GM21447 (cell line): Measurements from ENCODE around the gene HOXA11.

Experiments
- ATAC-seq: cut with Tn5 transposase; IDR thresholded peaks from one replicate; pipeline ENCODE4 v1.9.1; 2021; ENCODE audit not compliant: unreplicated experiment

HOXA11 gene

DNA sequence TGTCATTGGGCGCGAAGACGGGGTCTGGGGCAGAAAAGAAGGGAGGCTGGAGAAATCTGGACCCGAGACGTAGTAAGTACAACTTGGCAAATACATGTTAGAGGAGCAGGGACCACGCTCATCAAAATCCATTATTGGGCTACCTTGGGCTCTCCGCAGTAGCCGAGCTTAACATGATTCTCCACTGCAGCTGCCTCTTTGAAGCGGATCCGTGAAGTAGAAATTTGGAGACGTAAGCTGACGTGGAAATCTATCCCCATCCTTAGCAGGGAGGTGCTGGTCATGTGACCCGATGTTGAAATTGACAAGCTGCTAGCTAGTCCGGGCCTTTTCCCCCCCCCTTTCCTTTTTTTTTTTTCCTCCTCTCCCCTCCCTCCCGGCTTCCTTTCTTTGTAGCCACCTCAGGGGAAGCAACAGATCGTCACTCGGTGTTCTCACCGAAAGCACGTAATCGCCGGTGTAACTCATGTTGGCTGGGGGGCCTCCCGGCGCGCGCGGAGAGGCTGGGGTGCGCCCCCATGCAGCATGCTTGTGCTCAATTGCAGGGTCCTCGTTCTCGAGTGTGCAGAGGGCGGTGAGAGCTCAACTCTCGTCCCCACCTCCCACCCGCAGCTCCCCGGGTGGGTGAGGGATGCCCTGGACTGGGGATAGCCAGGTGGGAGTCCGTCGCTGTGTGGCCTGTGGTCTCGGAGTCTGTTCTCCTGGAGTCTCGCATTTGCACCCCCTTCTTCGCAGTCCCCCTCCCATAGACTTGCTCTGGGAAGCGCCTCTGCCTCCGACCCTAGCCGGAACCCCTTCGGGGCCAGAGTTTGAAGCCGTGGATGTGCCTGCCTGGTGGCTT lies at the start of gene HOXA11:
Gene HOXA11, minus strand, starts transcription at position 220 of the 841 bp plus-strand sequence. Its CDS starts 88 bp downstream, at position 132.
- no peak for ATAC-seq

DNA sequence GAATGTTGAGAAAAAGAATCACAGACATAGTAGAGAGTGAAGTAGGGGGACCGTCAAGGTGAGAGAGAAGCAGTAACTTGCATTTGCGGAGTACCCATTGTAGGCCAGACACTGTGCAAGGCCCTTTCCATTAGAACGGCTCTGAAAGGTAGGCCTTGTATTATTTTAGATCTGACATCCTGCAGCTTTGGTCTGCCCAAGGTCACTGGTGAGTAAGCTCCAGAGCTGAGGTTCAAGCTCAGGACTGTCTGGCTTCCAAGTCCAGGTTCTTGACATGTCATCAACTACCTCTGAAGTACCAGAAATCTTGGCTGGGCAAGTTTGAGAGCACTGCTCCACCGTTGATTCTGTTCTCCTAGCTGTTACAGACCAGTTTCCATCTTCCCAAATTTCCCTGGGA lies 44.4 kb upstream of the HOXA11 start:
- ATAC-seq = no peak

DNA sequence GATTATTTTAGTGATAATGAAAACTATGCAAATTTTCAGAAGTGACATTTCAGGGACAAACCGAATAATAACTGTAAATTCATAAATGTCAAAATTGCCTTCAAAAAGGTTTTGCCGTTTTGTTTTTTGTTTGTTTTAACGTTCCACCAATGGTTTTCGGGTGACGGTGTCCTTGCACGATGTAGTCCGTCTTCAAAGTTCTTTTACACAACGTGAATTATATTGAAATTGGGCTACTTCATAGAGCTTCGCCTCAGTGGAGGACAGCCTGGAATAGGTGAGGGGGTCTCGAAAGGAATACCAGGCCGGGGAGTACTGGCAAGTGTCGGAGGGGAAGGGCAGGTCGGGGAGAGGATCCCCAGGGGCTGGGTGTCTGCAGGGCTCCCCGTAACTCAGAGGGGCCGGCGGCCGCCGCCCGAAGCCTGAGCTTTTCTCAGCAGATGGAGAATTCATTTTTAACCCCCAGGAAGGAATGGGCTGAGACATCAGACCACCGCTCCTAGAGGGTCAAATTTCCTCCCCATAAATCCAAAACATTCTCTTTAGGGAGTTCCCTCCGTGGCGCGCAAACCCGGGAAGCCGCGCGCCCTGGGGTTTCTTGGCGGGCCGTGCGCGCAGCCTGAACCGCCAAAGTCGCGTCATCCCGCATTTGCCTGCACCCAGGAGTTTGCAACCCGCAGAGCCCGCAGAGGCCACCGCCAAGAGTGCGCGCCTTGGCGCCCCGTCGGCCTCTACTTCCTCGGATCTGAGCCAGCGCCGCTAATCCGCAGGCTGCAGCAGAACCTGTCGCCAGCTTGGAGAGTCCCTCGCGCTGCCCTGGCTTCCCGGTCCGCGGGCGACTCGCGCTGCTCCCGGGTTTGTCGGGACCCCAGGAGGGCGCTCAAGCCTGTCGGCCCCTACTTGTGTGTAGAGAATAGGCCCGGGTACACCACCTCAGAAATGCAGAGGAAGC lies 40.2 kb upstream of the HOXA11 start:
- ATAC-seq = no peak

DNA sequence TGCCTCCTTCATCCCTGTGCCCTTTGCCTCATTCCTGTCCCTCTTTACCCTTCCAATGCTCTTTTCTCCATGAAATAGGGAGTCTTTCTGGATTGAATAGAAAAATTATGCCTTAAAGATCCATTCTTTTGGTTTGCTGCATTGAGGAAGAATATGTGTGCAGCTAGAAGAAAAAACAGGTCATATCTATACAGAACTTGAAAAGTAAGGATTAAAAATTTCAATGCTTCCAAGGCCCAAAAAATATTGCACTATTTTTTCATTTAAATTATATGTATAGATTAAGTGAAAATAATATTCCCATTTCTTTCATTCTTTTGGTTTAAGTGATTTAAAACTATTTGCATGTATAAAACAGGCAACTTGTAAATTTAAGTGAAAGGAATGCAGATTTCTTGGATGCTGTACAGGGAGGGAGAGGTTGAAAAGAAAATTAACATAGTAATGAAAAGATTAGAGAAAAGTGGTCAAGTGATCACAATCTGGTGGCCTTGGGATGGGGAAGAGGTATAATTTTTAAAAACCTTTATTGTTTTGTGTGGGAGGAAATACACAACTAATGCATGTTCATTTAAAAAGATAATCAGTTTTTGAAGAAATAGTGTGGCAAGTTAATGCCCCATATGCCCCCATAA lies 39.0 kb upstream of the HOXA11 start:
- ATAC-seq = no peak

DNA sequence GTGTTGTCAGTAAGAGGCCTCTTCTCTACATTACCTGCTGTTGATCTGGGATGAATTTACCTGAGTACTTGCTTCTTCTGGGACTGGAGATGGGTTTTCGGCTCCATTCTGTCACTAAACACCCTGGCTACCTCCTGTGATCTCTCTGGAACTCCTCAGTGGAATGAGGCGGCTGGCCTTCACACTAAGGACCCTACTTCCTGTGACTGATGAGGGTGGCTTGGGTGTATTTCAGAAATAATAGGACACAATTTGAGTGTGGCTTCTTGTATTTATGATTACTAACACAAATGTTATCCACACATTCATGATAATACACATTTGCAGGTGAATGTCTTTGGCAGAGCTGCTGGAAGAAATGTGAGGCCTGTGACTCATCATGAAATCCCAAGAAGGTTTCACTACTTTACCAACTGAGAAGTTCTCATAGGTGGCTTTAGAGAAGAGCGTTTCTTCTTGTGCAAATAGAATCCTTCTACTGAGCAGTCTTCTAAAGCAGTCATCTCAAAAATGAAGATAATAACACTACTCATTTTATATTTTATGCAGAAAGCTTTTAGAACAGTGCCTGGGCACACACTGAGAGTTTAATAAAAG lies 36.3 kb upstream of the HOXA11 start:
- ATAC-seq = no peak

DNA sequence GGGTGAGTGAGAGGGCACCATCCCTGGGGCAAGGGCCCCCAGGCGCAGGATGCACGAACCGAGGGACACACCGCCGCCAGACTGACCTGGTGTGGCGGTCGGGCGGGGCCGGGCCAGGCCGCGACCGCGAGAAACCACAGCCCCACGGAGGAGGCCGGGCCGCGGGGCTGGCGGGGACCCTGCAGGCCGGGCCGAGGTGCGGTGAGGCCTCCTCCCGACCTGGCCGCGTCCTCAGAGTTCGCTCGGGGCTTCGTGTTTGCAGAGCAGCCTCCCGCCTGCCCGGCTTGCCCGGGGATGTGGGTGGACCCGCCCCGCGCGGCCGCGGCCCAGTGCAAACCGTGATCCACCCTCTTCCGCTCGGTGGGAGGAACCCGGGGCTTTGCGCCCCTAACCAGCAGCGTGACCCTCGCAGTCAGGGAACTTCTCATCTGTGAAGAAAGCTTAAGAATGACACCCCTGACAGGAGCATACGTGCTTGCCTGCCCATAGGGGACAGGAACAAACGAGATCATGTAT lies 35.5 kb upstream of the HOXA11 start:
- ATAC-seq = no peak

DNA sequence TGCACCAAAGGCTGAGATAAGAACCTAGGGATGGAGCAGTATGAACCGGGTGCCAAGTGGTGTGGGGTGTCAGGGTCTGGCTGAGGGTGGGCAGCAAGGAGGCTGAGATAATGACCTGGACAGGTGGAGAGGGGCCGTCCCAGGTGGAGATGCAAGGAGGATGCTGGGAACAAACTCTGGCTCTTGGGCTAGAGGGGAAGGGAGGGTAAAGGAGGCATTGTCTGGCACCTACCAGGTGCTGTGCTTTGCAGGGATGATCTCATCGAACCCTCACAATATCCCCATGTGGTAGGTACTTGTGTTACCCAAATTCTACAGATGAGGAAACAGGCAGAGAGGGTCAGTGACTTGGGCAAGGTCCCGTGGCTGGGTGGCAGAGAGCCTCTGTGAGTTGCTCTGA lies 34.8 kb upstream of the HOXA11 start:
- ATAC-seq = no peak

DNA sequence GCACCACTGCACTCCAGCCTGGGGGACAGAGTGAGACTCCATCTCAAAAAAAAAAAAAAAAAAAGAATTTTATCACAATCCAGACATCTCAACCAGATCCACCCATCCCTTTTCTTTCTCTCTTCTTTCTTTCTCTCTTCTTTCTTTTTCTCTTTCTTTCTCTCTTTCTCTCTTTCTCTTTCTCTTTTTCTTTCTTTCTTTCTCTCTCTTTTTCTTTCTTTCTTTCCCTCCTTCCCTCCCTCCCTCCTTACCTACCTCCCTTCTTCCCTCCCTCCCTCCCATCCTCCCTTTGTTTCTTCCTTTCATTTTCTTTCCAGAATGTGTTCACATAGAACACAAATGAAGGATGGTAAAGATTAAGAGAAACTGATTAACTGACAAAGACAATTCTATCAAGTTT lies 32.9 kb upstream of the HOXA11 start:
- ATAC-seq = no peak

DNA sequence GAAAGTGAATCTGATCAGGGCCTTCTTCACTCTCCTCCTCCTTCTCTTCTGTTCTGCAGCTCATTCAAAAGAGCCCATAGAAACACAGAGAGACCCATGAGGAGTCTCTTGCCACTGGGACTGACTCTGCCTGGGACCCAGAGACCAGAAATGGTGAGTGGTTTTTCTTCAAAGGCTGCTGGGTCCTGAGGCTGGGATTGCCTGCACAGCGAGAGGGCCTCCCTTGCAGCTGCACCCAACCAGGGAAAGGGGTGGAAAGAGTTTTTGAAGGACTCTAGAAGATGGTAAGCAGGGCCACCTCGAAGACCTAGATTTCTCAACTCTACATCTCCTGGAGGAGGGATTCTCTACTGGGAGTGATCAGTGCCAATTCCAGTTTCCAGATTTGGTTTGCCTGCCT lies 30.3 kb upstream of the HOXA11 start:
- no peak for ATAC-seq

DNA sequence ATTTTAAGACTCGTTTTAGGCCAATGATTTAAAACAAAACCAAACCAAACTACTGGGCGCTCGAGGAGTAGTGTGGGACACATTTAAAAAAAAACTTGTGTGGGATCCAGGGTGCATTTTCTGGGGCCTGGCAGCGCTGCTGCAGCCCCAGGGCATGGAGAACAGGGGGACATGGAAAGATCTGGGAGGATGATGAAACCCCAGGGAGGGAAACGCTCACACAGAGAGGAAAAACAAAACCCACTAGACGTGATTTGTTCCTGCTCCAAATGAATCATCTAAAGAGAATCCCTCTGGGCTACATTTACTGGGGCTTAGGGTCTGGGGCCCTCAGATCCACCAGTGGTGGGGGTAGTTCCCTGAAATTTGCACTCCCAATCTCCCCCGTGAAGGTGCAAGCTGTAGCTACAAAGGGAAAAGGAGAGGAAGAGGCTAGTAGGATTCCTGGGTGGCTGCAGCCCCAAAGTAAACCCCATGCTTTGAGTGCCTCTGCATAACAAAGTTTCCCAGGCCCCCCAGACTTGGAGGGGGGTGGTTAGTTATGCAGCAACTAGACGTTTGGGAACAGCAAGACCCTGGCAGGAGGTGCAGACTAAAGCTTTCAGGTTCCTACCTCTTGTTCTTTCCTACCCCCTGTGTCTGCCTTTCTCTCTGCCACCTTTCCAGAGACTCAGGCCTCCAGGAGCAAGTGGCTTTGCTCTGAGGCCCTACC lies 29.4 kb upstream of the HOXA11 start:
- ATAC-seq = no peak

DNA sequence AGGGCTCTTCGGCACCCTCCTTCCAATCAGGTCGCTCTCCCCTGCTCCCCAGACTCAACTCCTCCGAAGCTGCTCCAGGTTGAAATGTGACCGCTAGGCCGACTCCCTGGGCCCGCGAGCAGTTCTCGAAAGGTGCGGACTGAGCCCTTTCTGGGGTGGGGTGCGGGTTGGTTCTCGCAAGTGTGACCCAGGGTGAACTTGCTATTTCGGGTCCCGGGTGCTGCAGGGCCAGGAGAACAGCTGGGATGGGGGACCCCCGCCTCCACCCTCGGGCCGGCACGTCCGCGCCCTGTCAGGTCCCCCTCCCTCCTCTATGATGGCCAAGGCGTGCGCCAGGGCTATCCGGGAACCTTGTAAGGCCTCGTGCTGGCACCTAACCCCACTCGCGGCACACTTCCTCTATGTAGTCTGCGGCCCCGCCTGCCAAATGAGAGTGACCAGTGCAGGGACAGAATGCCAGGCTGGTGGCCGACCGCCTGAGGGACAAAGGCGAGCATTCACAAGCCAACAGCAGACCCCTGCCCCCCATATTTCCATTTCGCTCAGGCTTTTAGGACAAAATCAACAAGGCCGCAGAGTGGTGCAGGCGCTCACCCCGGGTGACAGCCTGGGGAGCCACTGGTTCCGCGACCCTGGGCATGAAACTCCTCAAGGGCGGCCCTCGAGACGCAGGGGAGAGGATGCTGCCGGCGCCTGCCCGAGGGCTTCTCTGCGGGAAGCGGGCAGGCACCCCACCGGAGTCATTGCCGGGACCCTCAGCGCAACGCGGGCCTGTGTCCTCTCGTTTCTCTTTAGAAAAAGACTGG lies 28.6 kb upstream of the HOXA11 start:
- no peak for ATAC-seq

DNA sequence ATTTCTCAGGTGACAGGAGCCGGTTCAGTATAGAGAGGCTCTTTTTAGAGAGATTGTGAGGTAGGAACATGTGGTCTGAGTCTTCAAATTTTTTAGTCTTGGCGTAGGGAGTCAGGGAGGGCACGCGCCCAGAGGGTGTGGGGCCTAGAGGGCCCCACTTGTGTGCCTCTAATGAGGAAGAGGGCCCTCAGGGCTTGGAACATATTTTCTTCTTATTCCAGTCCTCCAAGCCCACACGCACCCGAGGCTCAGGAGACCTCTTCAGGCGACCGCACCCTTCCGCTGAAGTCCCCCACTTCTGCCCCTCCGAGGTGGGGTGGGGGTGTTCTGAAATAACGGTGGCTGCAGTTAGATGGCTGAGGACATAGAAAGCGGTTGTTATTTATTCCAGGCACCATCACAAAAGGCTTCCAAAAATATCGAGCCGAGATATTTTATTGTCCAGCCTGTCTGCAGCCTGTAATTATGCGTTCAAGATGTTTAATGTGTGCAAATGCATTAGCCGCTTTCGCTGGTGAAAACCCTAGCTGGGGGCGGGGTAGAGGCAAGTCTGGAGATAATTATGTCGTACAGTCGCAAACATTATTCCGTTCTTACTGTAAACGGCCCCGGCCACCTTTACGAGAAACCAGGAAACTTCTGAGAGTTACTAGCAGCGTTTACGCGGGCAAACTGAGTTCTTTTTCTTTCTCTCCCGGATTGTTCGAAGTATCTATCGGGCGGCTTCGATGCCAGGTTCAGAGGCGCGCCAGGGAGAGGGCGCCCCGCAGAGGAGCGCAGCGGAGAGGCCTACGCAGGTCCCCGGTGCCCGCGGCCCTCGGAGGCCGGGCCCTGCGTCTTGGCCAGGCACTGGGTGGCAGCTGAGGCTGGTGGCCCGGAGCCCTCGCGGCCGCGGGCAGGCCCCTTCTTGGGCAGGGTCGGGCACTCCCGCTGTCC lies 27.7 kb upstream of the HOXA11 start:
- no peak for ATAC-seq

DNA sequence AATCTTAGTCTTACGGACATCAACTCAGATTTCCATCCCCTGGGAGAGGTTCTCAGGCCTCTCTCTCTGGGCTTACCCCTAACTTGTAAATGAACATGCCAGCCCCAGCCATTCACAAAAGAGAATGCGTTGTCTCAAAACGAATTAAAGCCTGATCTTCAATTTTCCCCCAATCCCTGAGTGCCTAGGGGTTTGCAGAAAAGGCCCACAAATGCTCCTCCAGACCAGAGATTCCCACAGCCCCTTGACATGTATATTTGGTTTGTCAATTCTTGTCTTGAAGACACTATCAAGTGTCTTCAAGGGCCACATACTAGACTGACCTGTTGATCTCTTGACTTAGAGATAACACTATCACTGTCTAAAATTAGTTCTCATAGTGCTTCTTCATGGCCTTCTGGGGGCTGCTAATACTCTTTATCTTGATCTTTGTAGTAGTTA lies 26.8 kb upstream of the HOXA11 start:
- ATAC-seq = no peak

DNA sequence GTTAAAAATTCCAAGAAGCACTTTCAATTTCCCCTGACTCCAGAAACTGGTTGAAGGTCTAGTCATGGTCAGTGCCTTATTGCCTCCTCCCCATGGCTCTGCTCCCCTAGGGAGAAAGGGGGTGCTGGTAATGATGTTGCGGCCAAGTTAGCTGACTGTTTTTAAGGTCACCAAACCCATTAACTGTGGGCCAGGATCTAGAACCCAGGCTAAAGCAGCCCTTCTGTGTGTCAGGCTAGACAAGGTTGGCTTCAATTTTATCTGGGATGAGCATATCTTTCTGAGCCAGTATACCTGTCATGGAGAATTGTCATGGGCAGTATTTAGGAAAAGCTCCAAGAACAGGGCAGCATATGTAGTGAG lies 26.0 kb upstream of the HOXA11 start:
- no peak for ATAC-seq

DNA sequence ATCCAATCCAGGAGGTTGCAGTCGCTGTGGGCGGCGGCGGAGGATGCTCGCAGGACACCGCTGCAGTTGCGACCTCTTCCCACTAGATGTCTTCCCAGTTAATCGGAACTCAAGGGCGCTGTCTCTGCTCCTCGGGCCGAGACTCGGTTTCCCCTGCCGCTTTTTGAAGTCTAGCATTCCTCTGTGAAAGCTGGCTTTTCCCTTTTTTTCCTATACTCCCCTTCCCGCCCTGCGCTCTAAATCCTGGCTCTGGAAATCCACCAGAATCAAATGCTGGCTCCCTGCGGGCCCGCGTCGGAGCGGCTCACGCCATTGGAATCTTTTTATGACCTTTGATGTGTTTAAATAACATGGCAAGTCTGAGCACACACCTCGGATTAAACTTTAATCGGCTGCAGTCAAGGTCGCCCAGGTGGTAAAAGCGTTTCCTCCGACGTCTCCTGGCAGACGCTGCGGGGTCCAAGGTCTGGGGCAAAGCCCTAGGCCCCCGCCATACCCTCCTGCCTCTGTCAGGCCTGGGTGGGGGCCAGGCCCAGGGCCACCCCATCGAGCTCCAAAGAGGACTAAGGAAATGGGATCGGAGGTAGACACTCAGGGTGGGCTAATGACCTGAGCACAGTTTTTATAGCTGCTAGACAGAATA lies 25.5 kb upstream of the HOXA11 start:
- ATAC-seq = peak; percentile 55

DNA sequence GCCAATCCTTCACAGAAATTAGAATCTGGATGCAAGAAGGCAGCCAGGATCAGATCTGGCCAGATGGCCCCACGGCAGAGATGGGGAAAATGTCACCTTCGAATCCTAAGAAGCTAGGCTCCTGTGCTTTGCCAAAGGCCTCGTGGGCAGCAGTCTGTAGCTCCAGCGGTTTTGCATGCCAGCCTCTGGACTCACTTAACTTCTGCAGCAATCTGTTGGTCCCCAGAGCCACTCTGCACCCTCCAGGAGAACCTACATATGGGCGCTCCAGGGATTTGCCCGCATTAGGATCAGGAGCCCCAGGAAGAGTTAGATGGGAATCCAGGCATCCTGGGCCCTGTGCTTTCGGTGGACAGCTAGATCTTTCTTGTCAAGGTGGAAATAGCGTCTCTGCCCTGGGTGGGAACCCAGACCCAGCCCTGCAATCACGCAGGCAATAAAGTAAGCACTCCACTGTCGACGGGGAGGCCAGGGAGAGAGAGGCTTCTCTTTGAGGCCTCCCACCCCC lies 25.0 kb upstream of the HOXA11 start:
- no peak for ATAC-seq

DNA sequence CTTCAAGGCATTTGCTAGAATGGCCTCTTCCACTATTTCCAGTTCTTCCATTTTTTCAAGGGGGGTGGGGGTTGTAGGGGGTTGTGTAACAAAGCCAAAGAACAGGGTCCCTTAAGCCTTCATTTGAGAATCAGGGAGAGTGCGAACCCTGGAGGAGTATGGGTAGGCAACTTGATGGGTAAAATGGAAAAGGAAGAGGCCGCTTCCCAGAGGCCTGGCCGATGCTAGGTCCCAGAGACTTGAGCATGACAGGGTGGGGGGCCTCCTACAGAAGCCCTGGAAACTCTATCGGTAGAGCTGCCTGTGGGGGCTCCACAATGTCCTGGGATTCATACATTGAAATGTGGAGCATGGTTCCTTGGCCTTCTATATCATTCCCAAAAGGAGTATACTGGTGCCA lies 24.0 kb upstream of the HOXA11 start:
- no peak for ATAC-seq
